GM12873 (cell line): ENCODE results near the gene KIRREL3.
A peak's percentile ranks its signal among the peaks of the same experiment; 100 is the strongest.

Experiments used
- CTCF ChIP-seq: IDR thresholded peaks from 2 replicates; pipeline ENCODE4 v1.5.1; 2012; ENCODE audit warnings: low read depth, mild to moderate bottlenecking, moderate library complexity, low read length, control low read depth; ENCODE audit not compliant: insufficient read depth; ENCODE audit errors: missing control alignments

Gene KIRREL3

GRCh38 chr11:126451211-126451802, 549.3 kb downstream of the KIRREL3 start:
- TF ChIP-seq CTCF: no peak

- no peak for TF ChIP-seq CTCF
Observed at GRCh38 chr11:126450806-126451205, 549.8 kb downstream of the KIRREL3 start.

GRCh38 chr11:126450198-126450597, 550.4 kb downstream of the KIRREL3 start:
- no peak for TF ChIP-seq CTCF

- TF ChIP-seq CTCF: no peak
Observed at GRCh38 chr11:126446581-126446980, 554.0 kb downstream of the KIRREL3 start.

GRCh38 chr11:126444072-126444471, 556.5 kb downstream of the KIRREL3 start:
- no peak for TF ChIP-seq CTCF

- no peak for TF ChIP-seq CTCF
Observed at GRCh38 chr11:126443120-126443519, 557.5 kb downstream of the KIRREL3 start.

GRCh38 chr11:126440792-126441514, 559.6 kb downstream of the KIRREL3 start:
- peak; percentile 95 for TF ChIP-seq CTCF
